Stimulated activated CD4-positive, alpha-beta T cell treated with anti-CD3 and anti-CD28 coated beads, Interleukin-2, amount 100 ng/mL, for 24 hours (primary cell): ENCODE results near the gene ALOX5AP.

Experiments used
- DNase-seq, 2 donors: peaks; one replicate each; pipeline ENCODE4 v3.0.0-alpha.2; 2020

ALOX5AP gene

GRCh38 chr13:30770929-30771328 lies 35.6 kb downstream of the ALOX5AP start:
- no peak for DNase-seq

- no peak for DNase-seq
Measured at GRCh38 chr13:30773561-30773960, 38.2 kb downstream of the ALOX5AP start.

GRCh38 chr13:30774214-30774730 lies 38.9 kb downstream of the ALOX5AP start:
- peak in 1 of 2 donors; percentile 28 for DNase-seq

- DNase-seq: no peak
Measured at GRCh38 chr13:30776661-30777060, 41.3 kb downstream of the ALOX5AP start.

- no peak for DNase-seq
Measured at GRCh38 chr13:30779016-30779415, 43.7 kb downstream of the ALOX5AP start.

GRCh38 chr13:30779608-30780007 lies 44.3 kb downstream of the ALOX5AP start:
- DNase-seq: no peak

- DNase-seq: no peak
Measured at GRCh38 chr13:30780338-30780981, 45.1 kb downstream of the ALOX5AP start.

- no peak for DNase-seq
Measured at GRCh38 chr13:30785191-30785850, 50.0 kb downstream of the ALOX5AP start.

- DNase-seq: no peak
Measured at GRCh38 chr13:30786648-30787047, 51.3 kb downstream of the ALOX5AP start.

GRCh38 chr13:30787738-30788525 lies 52.6 kb downstream of the ALOX5AP start:
- no peak for DNase-seq

GRCh38 chr13:30789166-30789862 lies 54.0 kb downstream of the ALOX5AP start:
- no peak for DNase-seq

- no peak for DNase-seq
Measured at GRCh38 chr13:30790592-30790991, 55.2 kb downstream of the ALOX5AP start.

- no peak for DNase-seq
Measured at GRCh38 chr13:30791354-30792001, 56.1 kb downstream of the ALOX5AP start.

GRCh38 chr13:30792285-30793000 lies 57.1 kb downstream of the ALOX5AP start:
- no peak for DNase-seq

GRCh38 chr13:30796132-30796572 lies 60.8 kb downstream of the ALOX5AP start:
- DNase-seq: no peak

- peak; percentile 32 to 60 for DNase-seq
Measured at GRCh38 chr13:30796631-30797601, 61.6 kb downstream of the ALOX5AP start.

- DNase-seq: no peak
Measured at GRCh38 chr13:30797847-30798535, 62.6 kb downstream of the ALOX5AP start.

- no peak for DNase-seq
Measured at GRCh38 chr13:30798776-30799355, 63.5 kb downstream of the ALOX5AP start.

- DNase-seq: no peak
Measured at GRCh38 chr13:30799356-30799824, 64.0 kb downstream of the ALOX5AP start.
